AG20443 (cell line): Measurements from ENCODE around the gene HSPA12A.
"Not testable (repeated sequence)": the region's sequence is repeated elsewhere in the genome, so short reads cannot be mapped to it uniquely, and the experiment has no call there.

Experiments
- DNase-seq: peaks from one replicate; pipeline ENCODE4 v3.0.0; 2012; ENCODE audit warnings: low spot score, mixed read lengths

The HSPA12A gene

GRCh38 chr10:116715341-116715740 is 27.0 kb downstream of the HSPA12A start:
- no peak for DNase-seq

GRCh38 chr10:116713846-116714245 is 28.5 kb downstream of the HSPA12A start:
- DNase-seq: no peak

- DNase-seq: no peak
Observed at GRCh38 chr10:116712989-116713543, 29.3 kb downstream of the HSPA12A start.

GRCh38 chr10:116712519-116712918 is 29.8 kb downstream of the HSPA12A start:
- DNase-seq: no peak

- not testable (repeated sequence) for DNase-seq
Observed at GRCh38 chr10:116711803-116712202, 30.6 kb downstream of the HSPA12A start.

GRCh38 chr10:116710076-116710475 is 32.3 kb downstream of the HSPA12A start:
- no peak for DNase-seq

- no peak for DNase-seq
Observed at GRCh38 chr10:116708877-116709276, 33.5 kb downstream of the HSPA12A start.

GRCh38 chr10:116708391-116708821 is 34.0 kb downstream of the HSPA12A start:
- DNase-seq: peak; percentile 93

- DNase-seq: peak; percentile 46
Observed at GRCh38 chr10:116707981-116708380, 34.4 kb downstream of the HSPA12A start.

- DNase-seq: no peak
Observed at GRCh38 chr10:116706281-116706680, 36.1 kb downstream of the HSPA12A start.

GRCh38 chr10:116705498-116705897 is 36.9 kb downstream of the HSPA12A start:
- no peak for DNase-seq

- DNase-seq: no peak
Observed at GRCh38 chr10:116704926-116705325, 37.4 kb downstream of the HSPA12A start.

- no peak for DNase-seq
Observed at GRCh38 chr10:116702165-116702564, 40.2 kb downstream of the HSPA12A start.

- no peak for DNase-seq
Observed at GRCh38 chr10:116699471-116700150, 42.8 kb downstream of the HSPA12A start.

- no peak for DNase-seq
Observed at GRCh38 chr10:116699049-116699448, 43.3 kb downstream of the HSPA12A start.

GRCh38 chr10:116698364-116698763 is 44.0 kb downstream of the HSPA12A start:
- DNase-seq: no peak

GRCh38 chr10:116697816-116698215 is 44.5 kb downstream of the HSPA12A start:
- DNase-seq: no peak

- no peak for DNase-seq
Observed at GRCh38 chr10:116696919-116697318, 45.4 kb downstream of the HSPA12A start.

GRCh38 chr10:116694927-116695268 is 47.5 kb downstream of the HSPA12A start:
- DNase-seq: no peak

- DNase-seq: no peak
Observed at GRCh38 chr10:116694243-116694926, 48.0 kb downstream of the HSPA12A start.

GRCh38 chr10:116692225-116692624 is 50.1 kb downstream of the HSPA12A start:
- DNase-seq: no peak

GRCh38 chr10:116691635-116692034 is 50.7 kb downstream of the HSPA12A start:
- DNase-seq: no peak
